Upper lobe of left lung (tissue), 4 donors: ENCODE data around the gene RGL1.

Experiments
- EP300 ChIP-seq, 4 donors: sonication (generic); formaldehyde crosslinking; IDR thresholded peaks; one replicate each; pipeline ENCODE4 v1.5.1; 2017; ENCODE audit warnings: antibody characterized with exemption in 4 of 4, control low read depth in 2 of 4
- POLR2A ChIP-seq, 4 donors: fragments of 450-650 bp; IDR thresholded peaks; one replicate each; pipeline ENCODE4 v1.5.1; 2016 to 2017; ENCODE audit warnings: antibody characterized with exemption in 4 of 4, mild to moderate bottlenecking in 2 of 4
- POLR2AphosphoS5 ChIP-seq, 2 donors: sonication (generic); formaldehyde crosslinking; IDR thresholded peaks; one replicate each; pipeline ENCODE4 v1.5.1; 2017; ENCODE audit warnings: antibody characterized with exemption in 2 of 2
- TF ChIP-seq, protein P1 (sequence below), 6 experiments: fragments of 450-650 bp in 4 of 6; fragments of 200-600 bp in 2 of 6; sonication (generic) in 2 of 6; IDR thresholded peaks; one replicate each; pipeline ENCODE4 v1.5.1; 2016 to 2019; ENCODE audit warnings: antibody characterized with exemption in 6 of 6

DNA sequence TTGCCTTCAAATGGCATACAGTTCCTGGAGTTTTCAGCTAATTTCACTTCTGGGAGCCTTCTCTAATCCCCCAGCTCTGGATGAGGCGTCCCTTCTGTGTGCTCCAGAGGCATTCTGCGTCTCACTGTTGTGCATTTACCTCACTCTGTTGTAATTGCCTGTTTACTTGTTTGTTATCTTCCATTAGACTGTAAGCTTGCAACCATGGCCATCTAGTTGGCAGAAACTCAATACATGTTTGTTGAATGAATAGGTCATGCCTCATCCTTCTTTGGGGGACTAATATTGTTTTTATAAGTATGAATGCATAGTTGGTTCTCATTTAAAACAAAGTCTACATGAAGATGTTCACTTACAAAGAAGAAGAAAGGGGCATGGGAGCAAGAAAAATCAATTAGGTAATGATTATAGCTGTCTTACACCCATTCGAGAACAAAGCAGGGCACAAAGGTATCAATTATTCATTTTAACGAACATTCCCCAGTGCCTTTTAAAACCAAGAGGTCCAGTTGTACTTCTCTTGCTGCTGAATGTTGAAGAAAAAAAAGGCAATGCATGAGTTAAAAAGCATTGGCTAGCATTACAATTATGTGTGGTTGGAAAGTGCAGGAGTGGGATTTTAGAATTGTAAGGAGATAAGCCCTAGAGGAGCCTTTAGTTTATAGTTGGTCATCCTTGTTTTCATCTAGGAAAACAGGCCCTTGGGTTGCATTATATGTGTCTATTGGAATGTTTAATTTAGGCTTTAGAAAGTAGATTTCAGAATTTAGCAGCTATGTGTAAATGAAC is 6.0 kb downstream of the RGL1 start:
- no peak for TF ChIP-seq POLR2AphosphoS5 (IDR thresholded peaks at IDR 0.05)
- TF ChIP-seq, protein P1, sequence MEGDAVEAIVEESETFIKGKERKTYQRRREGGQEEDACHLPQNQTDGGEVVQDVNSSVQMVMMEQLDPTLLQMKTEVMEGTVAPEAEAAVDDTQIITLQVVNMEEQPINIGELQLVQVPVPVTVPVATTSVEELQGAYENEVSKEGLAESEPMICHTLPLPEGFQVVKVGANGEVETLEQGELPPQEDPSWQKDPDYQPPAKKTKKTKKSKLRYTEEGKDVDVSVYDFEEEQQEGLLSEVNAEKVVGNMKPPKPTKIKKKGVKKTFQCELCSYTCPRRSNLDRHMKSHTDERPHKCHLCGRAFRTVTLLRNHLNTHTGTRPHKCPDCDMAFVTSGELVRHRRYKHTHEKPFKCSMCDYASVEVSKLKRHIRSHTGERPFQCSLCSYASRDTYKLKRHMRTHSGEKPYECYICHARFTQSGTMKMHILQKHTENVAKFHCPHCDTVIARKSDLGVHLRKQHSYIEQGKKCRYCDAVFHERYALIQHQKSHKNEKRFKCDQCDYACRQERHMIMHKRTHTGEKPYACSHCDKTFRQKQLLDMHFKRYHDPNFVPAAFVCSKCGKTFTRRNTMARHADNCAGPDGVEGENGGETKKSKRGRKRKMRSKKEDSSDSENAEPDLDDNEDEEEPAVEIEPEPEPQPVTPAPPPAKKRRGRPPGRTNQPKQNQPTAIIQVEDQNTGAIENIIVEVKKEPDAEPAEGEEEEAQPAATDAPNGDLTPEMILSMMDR (IDR thresholded peaks at IDR 0.05): no peak
- no peak for TF ChIP-seq POLR2A (IDR thresholded peaks at IDR 0.05)
- no peak for TF ChIP-seq EP300 (IDR thresholded peaks at IDR 0.05)
